Left lobe of liver (tissue), 2 donors: Measurements from ENCODE around the gene LRIT1. TPM values are rescaled to one million over a fixed set of nuclear protein-coding genes. Genes with fewer than 3 reads are reported as not detected.
"Not testable (repeated sequence)": the region's sequence is repeated elsewhere in the genome, so short reads cannot be mapped to it uniquely, and the experiment has no call there.

ENCODE experiments used
- ATAC-seq: fragments of 200-7000 bp; cut with Tn5 transposase; one replicate; pipeline ENCODE4 v1.9.1; 2020; ENCODE audit warnings: mild to moderate bottlenecking, moderate library complexity
- DNase-seq: peaks from one replicate; pipeline ENCODE4 v3.0.0-alpha.2; 2020; ENCODE audit warnings: low spot score
- total RNA-seq: library from RNA; stranded (reverse); gene quantifications from one replicate; pipeline ENCODE4 v1.2.1, GENCODE V29; 2021
- donor health status: DM: no; HTN: no; CAD: no; lungs with moderate emphysema.
- donor health status: DM: no; HTN: yes; CAD: no.

Gene LRIT1
- total RNA-seq, result not detected

GRCh38 chr10:84241185-84241790 is at the start of gene LRIT1:
TSS of gene LRIT1 (minus strand) at chr10:84241546. CDS start at chr10:84241439, 107 bp downstream.
- no peak for DNase-seq
- no peak for ATAC-seq

- ATAC-seq (peak; percentile 52), DNase-seq (no peak)
Observed at GRCh38 chr10:84290235-84290634, 48.9 kb upstream of the LRIT1 start.

- ATAC-seq (no peak), DNase-seq (no peak)
Observed at GRCh38 chr10:84289521-84290200, 48.3 kb upstream of the LRIT1 start.

- DNase-seq, result no peak
- no peak for ATAC-seq
Observed at GRCh38 chr10:84288151-84288550, 46.8 kb upstream of the LRIT1 start.

GRCh38 chr10:84286695-84287094 is 45.3 kb upstream of the LRIT1 start:
- DNase-seq (no peak), ATAC-seq (no peak)

- DNase-seq, ATAC-seq: not testable (repeated sequence)
Observed at GRCh38 chr10:84279876-84280475, 38.6 kb upstream of the LRIT1 start.

- no peak for DNase-seq
- ATAC-seq, result no peak
Observed at GRCh38 chr10:84270708-84271107, 29.4 kb upstream of the LRIT1 start.

GRCh38 chr10:84269773-84270172 is 28.4 kb upstream of the LRIT1 start:
- DNase-seq, result no peak
- no peak for ATAC-seq

- DNase-seq, result no peak
- no peak for ATAC-seq
Observed at GRCh38 chr10:84269162-84269561, 27.8 kb upstream of the LRIT1 start.

- peak; percentile 55 for ATAC-seq
- no peak for DNase-seq
Observed at GRCh38 chr10:84267503-84268126, 26.3 kb upstream of the LRIT1 start.

GRCh38 chr10:84265418-84265817 is 24.1 kb upstream of the LRIT1 start:
- DNase-seq (no peak), ATAC-seq (no peak)

- peak; percentile 66 for DNase-seq
- ATAC-seq, result peak; percentile 98
Observed at GRCh38 chr10:84264611-84265141, 23.3 kb upstream of the LRIT1 start.

- ATAC-seq (no peak), DNase-seq (no peak)
Observed at GRCh38 chr10:84263716-84264115, 22.4 kb upstream of the LRIT1 start.

GRCh38 chr10:84262190-84262956 is 21.0 kb upstream of the LRIT1 start:
- no peak for DNase-seq
- ATAC-seq, result no peak

- no peak for DNase-seq
- ATAC-seq, result no peak
Observed at GRCh38 chr10:84261236-84261915, 20.0 kb upstream of the LRIT1 start.

GRCh38 chr10:84258034-84258695 is 16.8 kb upstream of the LRIT1 start:
- ATAC-seq, result no peak
- DNase-seq, result no peak

GRCh38 chr10:84257343-84258020 is 16.1 kb upstream of the LRIT1 start:
- no peak for ATAC-seq

GRCh38 chr10:84256510-84257342 is 15.4 kb upstream of the LRIT1 start:
- ATAC-seq (peak; percentile 61), DNase-seq (no peak)

More at GRCh38 chr10:84257343-84258020, 16.1 kb upstream of the LRIT1 start:
- DNase-seq, result no peak
